ENCODE measurements around the gene COL5A1.

Gene COL5A1

GRCh38 chr9:134756098-134756497 lies 114.5 kb downstream of the COL5A1 start:
- H3K23ac ChIP-seq (ENCODE audit: low read length in 2 of 2), result no peak overlapping the region
- H2BK120ac ChIP-seq (ENCODE audit: low read depth, low read length), result no peak overlapping the region
- no peak overlapping the region for H3K14ac ChIP-seq (ENCODE audit: low read length in 2 of 2)
- no peak overlapping the region for H3K9ac ChIP-seq (ENCODE audit: low read length)
- no peak overlapping the region for H3K4me2 ChIP-seq (ENCODE audit: low read length, poor library complexity, severe bottlenecking)
- no peak overlapping the region for H3K4ac ChIP-seq (ENCODE audit: low read depth in 1 of 2, low read length in 2 of 2)
- no peak overlapping the region for H3K18ac ChIP-seq (ENCODE audit: low read depth in 1 of 2, low read length in 2 of 2)
- H3K27ac ChIP-seq (ENCODE audit: low read length, poor library complexity, severe bottlenecking), result no peak overlapping the region
- no peak overlapping the region for H3K4me3 ChIP-seq (ENCODE audit: insufficient read depth in 1 of 2, low read depth in 1 of 2, low read length in 2 of 2)
- no peak overlapping the region for H2BK5ac ChIP-seq (ENCODE audit: low read depth, low read length, poor library complexity, severe bottlenecking)
- DNase-seq, result no peak
- WGBS, result 98% methylated on average over 10 of the region's 10 CpGs
- peaks cover 7% of the 10 kb centered on the region for H3K79me1 ChIP-seq (replicated peaks; ENCODE audit: low read length, poor library complexity, severe bottlenecking)
- no peak overlapping the region for H4K91ac ChIP-seq (ENCODE audit: low read length)
- no peak overlapping the region for H4K8ac ChIP-seq (ENCODE audit: low read length)
- H2AK5ac ChIP-seq (ENCODE audit: low read length, severe bottlenecking), result no peak overlapping the region
- peaks cover 85 to 95% of the 10 kb centered on the region in 2 experiments for H3K36me3 ChIP-seq (ENCODE audit: control insufficient read depth in 1 of 2, insufficient read depth in 2 of 2, low read depth in 1 of 2, low read length in 2 of 2)
- no peak overlapping the region for H2AFZ ChIP-seq (ENCODE audit: low read depth, low read length)
- no peaks in the 10 kb centered on the region for H3K9me3 ChIP-seq (ENCODE audit: control insufficient read depth, low read length)
- no peaks in the 10 kb centered on the region for H3K27me3 ChIP-seq (ENCODE audit: control insufficient read depth in 1 of 2, insufficient read depth in 1 of 2, low read length in 2 of 2)
- H2BK12ac ChIP-seq (ENCODE audit: low read length in 2 of 2), result no peak overlapping the region
- peaks cover 2% of the 10 kb centered on the region for H3K4me1 ChIP-seq (ENCODE audit: control insufficient read depth, insufficient read depth, low read depth, low read length)
- H2BK15ac ChIP-seq (ENCODE audit: low read depth, poor library complexity, severe bottlenecking), result no peak overlapping the region

- H3K18ac ChIP-seq (ENCODE audit: low read depth in 1 of 2, low read length in 2 of 2), result no peak overlapping the region
- no peak for DNase-seq
- 95% methylated on average over 26 of the region's 26 CpGs for WGBS
- H3K4ac ChIP-seq (ENCODE audit: low read depth in 1 of 2, low read length in 2 of 2), result no peak overlapping the region
- peaks cover 92 to 99% of the 10 kb centered on the region in 2 experiments for H3K36me3 ChIP-seq (ENCODE audit: control insufficient read depth in 1 of 2, insufficient read depth in 2 of 2, low read depth in 1 of 2, low read length in 2 of 2)
- no peak overlapping the region for H3K27ac ChIP-seq (ENCODE audit: low read length, poor library complexity, severe bottlenecking)
- H3K27me3 ChIP-seq (ENCODE audit: control insufficient read depth in 1 of 2, insufficient read depth in 1 of 2, low read length in 2 of 2), result no peaks in the 10 kb centered on the region
- no peak overlapping the region for H2AFZ ChIP-seq (ENCODE audit: low read depth, low read length)
- H4K8ac ChIP-seq (ENCODE audit: low read length), result no peak overlapping the region
- peaks cover 5% of the 10 kb centered on the region for H3K79me1 ChIP-seq (replicated peaks; ENCODE audit: low read length, poor library complexity, severe bottlenecking)
- H3K4me1 ChIP-seq (ENCODE audit: control insufficient read depth, insufficient read depth, low read depth, low read length), result peaks cover 2% of the 10 kb centered on the region
- no peak overlapping the region for H3K23ac ChIP-seq (ENCODE audit: low read length in 2 of 2)
- no peak overlapping the region for H3K4me2 ChIP-seq (ENCODE audit: low read length, poor library complexity, severe bottlenecking)
- no peak overlapping the region for H2BK15ac ChIP-seq (ENCODE audit: low read depth, poor library complexity, severe bottlenecking)
- no peak overlapping the region for H3K9ac ChIP-seq (ENCODE audit: low read length)
- no peak overlapping the region for H2BK5ac ChIP-seq (ENCODE audit: low read depth, low read length, poor library complexity, severe bottlenecking)
- no peak overlapping the region for H2AK5ac ChIP-seq (ENCODE audit: low read length, severe bottlenecking)
- no peak overlapping the region for H3K4me3 ChIP-seq (ENCODE audit: insufficient read depth in 1 of 2, low read depth in 1 of 2, low read length in 2 of 2)
- no peaks in the 10 kb centered on the region for H3K9me3 ChIP-seq (ENCODE audit: control insufficient read depth, low read length)
- no peak overlapping the region for H3K14ac ChIP-seq (ENCODE audit: low read length in 2 of 2)
- no peak overlapping the region for H4K91ac ChIP-seq (ENCODE audit: low read length)
- no peak overlapping the region for H2BK12ac ChIP-seq (ENCODE audit: low read length in 2 of 2)
- no peak overlapping the region for H2BK120ac ChIP-seq (ENCODE audit: low read depth, low read length)
Measured at GRCh38 chr9:134757216-134757975, 115.8 kb downstream of the COL5A1 start.

- Histone ChIP-seq H3K23ac (ENCODE audit: low read length in 2 of 2) (no peak overlapping the region), H2BK12ac (ENCODE audit: low read length in 2 of 2) (no peak overlapping the region), H3K27ac (ENCODE audit: low read length, poor library complexity, severe bottlenecking) (no peak overlapping the region), H2BK120ac (ENCODE audit: low read depth, low read length) (no peak overlapping the region), H2BK5ac (ENCODE audit: low read depth, low read length, poor library complexity, severe bottlenecking) (no peak overlapping the region), H3K18ac (ENCODE audit: low read depth in 1 of 2, low read length in 2 of 2) (no peak overlapping the region), H3K27me3 (ENCODE audit: control insufficient read depth in 1 of 2, insufficient read depth in 1 of 2, low read length in 2 of 2) (no peaks in the 10 kb centered on the region), H2AK5ac (ENCODE audit: low read length, severe bottlenecking) (no peak overlapping the region), H3K4me2 (ENCODE audit: low read length, poor library complexity, severe bottlenecking) (no peak overlapping the region), H4K91ac (ENCODE audit: low read length) (peak overlapping the region; percentile 14), H3K9ac (ENCODE audit: low read length) (no peak overlapping the region), H2BK15ac (ENCODE audit: low read depth, poor library complexity, severe bottlenecking) (no peak overlapping the region), H3K36me3 (ENCODE audit: control insufficient read depth in 1 of 2, insufficient read depth in 2 of 2, low read depth in 1 of 2, low read length in 2 of 2) (peaks cover 91 to 99% of the 10 kb centered on the region in 2 experiments), H3K9me3 (ENCODE audit: control insufficient read depth, low read length) (no peaks in the 10 kb centered on the region), H3K4ac (ENCODE audit: low read depth in 1 of 2, low read length in 2 of 2) (no peak overlapping the region), H4K8ac (ENCODE audit: low read length) (no peak overlapping the region), H3K14ac (ENCODE audit: low read length in 2 of 2) (no peak overlapping the region), H2AFZ (ENCODE audit: low read depth, low read length) (no peak overlapping the region), H3K4me1 (ENCODE audit: control insufficient read depth, insufficient read depth, low read depth, low read length) (peaks cover 2% of the 10 kb centered on the region), H3K79me1 (replicated peaks; ENCODE audit: low read length, poor library complexity, severe bottlenecking) (peaks cover 5% of the 10 kb centered on the region), H3K4me3 (ENCODE audit: insufficient read depth in 1 of 2, low read depth in 1 of 2, low read length in 2 of 2) (no peak overlapping the region)
- DNase-seq, result peak; percentile 50
- WGBS, result 78% methylated on average over 9 of the region's 9 CpGs
Measured at GRCh38 chr9:134758949-134759607, 117.5 kb downstream of the COL5A1 start.

DNA sequence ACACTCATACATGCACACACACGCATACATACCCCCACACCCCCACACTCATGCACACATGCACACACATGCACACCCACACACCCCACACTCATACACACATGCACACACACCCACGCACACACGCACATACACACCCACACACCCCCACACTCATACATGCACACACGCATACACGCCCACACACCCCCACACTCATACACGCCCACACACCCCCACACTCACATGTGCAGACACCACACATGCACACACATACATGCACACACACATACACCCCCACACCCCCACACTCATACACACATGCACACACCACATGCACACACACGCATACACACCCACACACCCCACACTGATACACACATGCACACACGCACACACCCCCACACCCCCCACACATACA lies 118.3 kb downstream of the COL5A1 start:
- DNase-seq, result no peak
- H3K4ac ChIP-seq (ENCODE audit: low read depth in 1 of 2, low read length in 2 of 2), result no peak overlapping the region
- H2AK5ac ChIP-seq (ENCODE audit: low read length, severe bottlenecking), result no peak overlapping the region
- peaks cover 2% of the 10 kb centered on the region for H3K4me1 ChIP-seq (ENCODE audit: control insufficient read depth, insufficient read depth, low read depth, low read length)
- no peaks in the 10 kb centered on the region for H3K27me3 ChIP-seq (ENCODE audit: control insufficient read depth in 1 of 2, insufficient read depth in 1 of 2, low read length in 2 of 2)
- H3K14ac ChIP-seq (ENCODE audit: low read length in 2 of 2), result no peak overlapping the region
- no peak overlapping the region for H4K8ac ChIP-seq (ENCODE audit: low read length)
- H3K23ac ChIP-seq (ENCODE audit: low read length in 2 of 2), result no peak overlapping the region
- H3K27ac ChIP-seq (ENCODE audit: low read length, poor library complexity, severe bottlenecking), result no peak overlapping the region
- peaks cover 89 to 97% of the 10 kb centered on the region in 2 experiments for H3K36me3 ChIP-seq (ENCODE audit: control insufficient read depth in 1 of 2, insufficient read depth in 2 of 2, low read depth in 1 of 2, low read length in 2 of 2)
- peaks cover 3% of the 10 kb centered on the region for H3K79me1 ChIP-seq (replicated peaks; ENCODE audit: low read length, poor library complexity, severe bottlenecking)
- H4K91ac ChIP-seq (ENCODE audit: low read length), result no peak overlapping the region
- H2BK15ac ChIP-seq (ENCODE audit: low read depth, poor library complexity, severe bottlenecking), result no peak overlapping the region
- no peak overlapping the region for H3K4me3 ChIP-seq (ENCODE audit: insufficient read depth in 1 of 2, low read depth in 1 of 2, low read length in 2 of 2)
- no peak overlapping the region for H2BK12ac ChIP-seq (ENCODE audit: low read length in 2 of 2)
- no peak overlapping the region for H2BK5ac ChIP-seq (ENCODE audit: low read depth, low read length, poor library complexity, severe bottlenecking)
- WGBS, result 96% methylated on average over 8 of the region's 8 CpGs
- H3K9me3 ChIP-seq (ENCODE audit: control insufficient read depth, low read length), result no peaks in the 10 kb centered on the region
- no peak overlapping the region for H3K4me2 ChIP-seq (ENCODE audit: low read length, poor library complexity, severe bottlenecking)
- H2AFZ ChIP-seq (ENCODE audit: low read depth, low read length), result no peak overlapping the region
- H2BK120ac ChIP-seq (ENCODE audit: low read depth, low read length), result no peak overlapping the region
- no peak overlapping the region for H3K18ac ChIP-seq (ENCODE audit: low read depth in 1 of 2, low read length in 2 of 2)
- no peak overlapping the region for H3K9ac ChIP-seq (ENCODE audit: low read length)

All from mesenchymal stem cell (in vitro differentiated cells and primary cell).